ENCODE results near the gene TMTC1.

- TF ChIP-seq POLR2A (IDR thresholded peaks at IDR 0.05) (no peak), CTCF (IDR thresholded peaks at IDR 0.05) (no peak)
Measured at GRCh38 chr12:29744365-29744764, 39.4 kb downstream of the TMTC1 start.
